Large intestine (tissue), 3 donors: Measurements from ENCODE around the gene PIK3R3. TPM values are rescaled to one million over a fixed set of nuclear protein-coding genes. Genes with fewer than 3 reads are reported as not detected.

Experiments used
- DNase-seq, 2 donors: peaks; one replicate each; pipeline versions ENCODE4 v3.0.0 to v3.0.0-alpha.2; 2013
- H3K27ac ChIP-seq: one replicate; pipeline ENCODE4 v1.5.1; 2013; ENCODE audit warnings: low read length
- H3K27me3 ChIP-seq: 2 replicates; pipeline ENCODE4 v1.6.1; 2013; ENCODE audit warnings: low read length; ENCODE audit not compliant: control insufficient read depth, insufficient read depth
- H3K36me3 ChIP-seq: 2 replicates; pipeline ENCODE4 v1.6.1; 2013; ENCODE audit warnings: low read length; ENCODE audit not compliant: control insufficient read depth, insufficient read depth
- H3K4me1 ChIP-seq: one replicate; pipeline ENCODE4 v1.6.1; 2013; ENCODE audit warnings: low read length; ENCODE audit not compliant: control insufficient read depth, insufficient read depth
- H3K4me3 ChIP-seq: one replicate; pipeline ENCODE4 v1.5.1; 2013; ENCODE audit warnings: low read length
- H3K9me3 ChIP-seq: one replicate; pipeline ENCODE4 v1.6.1; 2013; ENCODE audit warnings: mild to moderate bottlenecking, low read depth, low read length, moderate library complexity; ENCODE audit not compliant: control insufficient read depth
- WGBS: methylation state at CpG from one replicate; pipeline ENCODE4 v1.1.5; 2013; ENCODE audit warnings: low lambda C conversion rate; ENCODE audit not compliant: insufficient coverage; 5-methylcytosine and 5-hydroxymethylcytosine counted together
- polyA plus RNA-seq: library from polyadenylated mRNA; unstranded; fragments of 120-200 nt; gene quantifications from one replicate; pipeline ENCODE4 v1.2.1, GENCODE V29; 2013

Gene PIK3R3
- polyA plus RNA-seq, 1 donor, result 7.4 TPM

DNA sequence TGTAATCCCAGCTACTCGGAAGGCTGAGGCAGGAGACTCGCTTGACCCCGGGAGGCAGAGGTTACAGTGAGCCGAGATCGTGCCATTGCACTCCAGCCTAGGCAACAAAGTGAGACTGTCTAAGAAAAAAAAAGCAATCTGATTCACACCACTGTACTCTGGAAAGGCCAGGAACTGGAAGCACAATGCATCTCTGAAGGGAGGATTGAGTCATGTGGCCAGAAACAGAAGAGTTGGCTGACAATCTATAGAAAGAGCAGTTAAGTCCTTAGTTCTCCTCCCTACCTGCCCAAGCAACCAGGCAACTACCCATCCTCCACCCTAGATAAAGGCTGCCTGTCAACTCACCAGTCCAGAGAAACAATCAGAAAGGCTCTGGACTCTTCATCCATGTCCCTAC lies 45.9 kb downstream of the PIK3R3 start:
- Histone ChIP-seq H3K36me3 (no peaks in the 10 kb centered on the region), H3K27me3 (no peaks in the 10 kb centered on the region), H3K4me3 (no peak overlapping the region), H3K4me1 (no peaks in the 10 kb centered on the region), H3K27ac (no peak overlapping the region), H3K9me3 (no peaks in the 10 kb centered on the region)
- no peak for DNase-seq
- WGBS, result no CpG with 5 or more reads among the region's 5 CpGs

DNA sequence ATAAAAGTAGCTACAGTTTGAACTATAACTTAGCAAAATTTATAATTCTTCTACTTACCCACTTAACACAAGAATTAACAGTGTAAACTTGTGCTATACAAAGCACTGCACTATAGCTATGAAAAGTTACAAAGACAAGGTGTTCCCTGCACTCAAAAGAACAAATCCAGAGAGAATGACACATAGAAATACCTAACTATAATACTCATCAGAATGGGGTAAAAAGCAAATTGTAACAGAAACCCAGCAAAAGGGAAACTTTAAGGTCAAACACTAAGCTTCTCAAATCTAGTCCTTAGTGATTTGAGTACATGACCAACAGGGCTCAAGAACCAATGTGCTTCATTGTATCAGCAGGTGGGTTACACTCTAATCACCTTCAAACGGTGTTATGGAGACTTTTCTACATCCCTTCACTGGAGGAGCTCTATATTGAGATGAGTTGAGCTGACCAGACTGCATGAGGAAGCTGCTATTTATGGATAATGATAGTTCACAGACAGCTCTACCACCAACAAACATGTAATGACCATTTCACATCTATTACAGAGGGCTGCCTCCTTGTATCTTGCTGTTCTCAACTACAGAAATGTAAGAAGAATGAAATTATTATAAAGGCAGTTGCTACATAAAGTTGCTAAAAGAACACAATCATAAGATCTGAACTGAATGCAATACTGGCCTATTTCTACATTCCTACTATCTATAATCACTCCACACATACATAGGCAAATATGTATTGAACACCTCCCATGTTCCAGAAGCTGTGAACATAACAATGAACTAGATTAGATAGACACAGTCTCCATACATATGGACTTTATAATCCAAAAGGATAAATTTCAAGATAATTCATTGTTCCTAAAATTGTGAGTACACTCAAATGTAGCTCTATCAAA lies 47.6 kb downstream of the PIK3R3 start:
- WGBS, result no CpG with 5 or more reads among the region's 1 CpG
- Histone ChIP-seq H3K4me1 (no peaks in the 10 kb centered on the region), H3K27ac (no peak overlapping the region), H3K9me3 (no peaks in the 10 kb centered on the region), H3K27me3 (no peaks in the 10 kb centered on the region), H3K4me3 (no peak overlapping the region), H3K36me3 (no peaks in the 10 kb centered on the region)
- DNase-seq, result no peak

DNA sequence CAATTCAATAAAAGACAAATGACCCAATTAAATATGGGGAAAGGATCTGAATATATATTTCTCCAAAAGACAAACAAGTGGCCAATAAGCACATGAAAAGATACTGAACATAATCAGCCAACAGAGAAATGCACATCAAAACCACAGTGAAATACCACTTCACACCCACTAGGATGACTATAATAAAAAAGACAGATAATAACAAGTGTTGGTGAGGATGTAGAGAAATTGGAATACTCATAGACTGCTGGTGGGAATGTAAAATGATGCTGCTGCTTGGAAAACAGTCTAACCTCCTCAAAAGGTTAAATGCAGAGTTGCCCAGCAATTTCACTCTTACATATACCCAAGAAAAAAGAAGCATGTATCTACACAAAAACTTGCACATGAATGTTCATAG lies 48.9 kb downstream of the PIK3R3 start:
- Histone ChIP-seq H3K27me3 (no peaks in the 10 kb centered on the region), H3K4me1 (no peaks in the 10 kb centered on the region), H3K27ac (no peak overlapping the region), H3K4me3 (no peak overlapping the region), H3K9me3 (no peaks in the 10 kb centered on the region), H3K36me3 (no peaks in the 10 kb centered on the region)
- no peak for DNase-seq

DNA sequence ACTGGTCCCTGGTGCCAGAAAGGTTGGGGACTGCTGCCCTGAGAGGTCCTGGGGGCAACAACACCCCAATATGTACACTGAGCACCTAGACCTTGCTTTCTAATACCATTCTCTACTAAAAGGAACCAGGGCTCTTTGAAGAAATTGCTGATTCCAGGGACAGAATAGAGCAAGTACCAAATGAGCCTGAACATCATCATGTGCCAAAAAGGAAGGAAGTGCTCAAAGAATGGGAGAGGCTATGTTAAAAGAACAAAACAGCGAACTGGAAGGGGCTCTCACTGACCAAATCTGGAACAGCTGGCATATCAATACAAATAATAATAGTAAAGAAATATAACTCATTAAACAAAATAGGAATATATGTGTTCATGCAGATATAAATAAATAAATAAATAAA lies 50.8 kb downstream of the PIK3R3 start:
- WGBS, result no CpG with 5 or more reads among the region's 1 CpG
- no peaks in the 10 kb centered on the region for H3K27me3 ChIP-seq
- H3K36me3 ChIP-seq, result no peaks in the 10 kb centered on the region
- no peak overlapping the region for H3K27ac ChIP-seq
- H3K4me1 ChIP-seq, result no peaks in the 10 kb centered on the region
- no peak for DNase-seq
- no peaks in the 10 kb centered on the region for H3K9me3 ChIP-seq
- no peak overlapping the region for H3K4me3 ChIP-seq

DNA sequence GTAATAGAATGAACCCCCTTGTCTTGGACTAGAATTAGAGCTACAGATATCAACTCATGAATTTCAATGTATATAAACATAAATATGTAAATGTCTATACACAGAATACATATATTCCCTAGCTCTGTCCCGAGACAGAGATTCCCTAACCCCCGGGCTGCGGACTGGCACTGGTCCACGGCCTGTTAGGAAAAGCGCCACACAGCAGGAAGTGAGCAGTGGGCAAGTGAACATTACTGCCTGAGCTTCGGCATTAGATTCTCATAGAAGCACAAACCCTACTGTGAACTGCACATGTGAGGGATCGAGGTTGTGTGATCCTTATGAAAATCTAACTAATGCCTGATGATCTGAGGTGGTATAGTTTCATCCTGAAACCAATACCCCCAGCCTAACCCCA lies 51.2 kb downstream of the PIK3R3 start:
- 100% methylated on average over 1 of the region's 7 CpGs for WGBS
- DNase-seq, result no peak
- H3K4me1 ChIP-seq, result no peaks in the 10 kb centered on the region

DNA sequence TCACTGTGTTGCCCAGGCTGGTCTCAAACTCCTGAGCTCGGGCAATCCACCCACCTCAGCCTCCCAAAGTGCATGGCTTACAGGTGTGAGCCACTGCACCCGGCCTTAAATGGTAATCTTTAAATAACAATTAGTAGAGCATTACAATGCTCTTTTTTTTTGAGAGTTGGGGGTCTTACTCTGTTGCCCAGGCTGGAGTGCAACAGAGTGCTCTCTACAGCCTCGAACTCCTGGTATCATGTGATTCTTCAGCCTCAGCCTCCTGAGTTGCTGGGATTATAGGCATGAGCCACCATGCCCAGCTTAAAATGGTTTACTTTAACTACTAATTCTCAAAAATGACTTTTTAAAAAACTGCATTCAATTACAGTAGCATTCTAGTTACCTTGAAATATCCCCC lies 52.2 kb downstream of the PIK3R3 start:
- Histone ChIP-seq H3K36me3 (no peaks in the 10 kb centered on the region), H3K4me1 (no peaks in the 10 kb centered on the region), H3K4me3 (no peak overlapping the region), H3K27me3 (no peaks in the 10 kb centered on the region), H3K27ac (no peak overlapping the region), H3K9me3 (no peaks in the 10 kb centered on the region)
- 100% methylated on average over 1 of the region's 3 CpGs for WGBS
- DNase-seq, result no peak

More for the DNA sequence above, 51.2 kb downstream of the PIK3R3 start:
- H3K4me3 ChIP-seq, result no peak overlapping the region
- H3K27me3 ChIP-seq, result no peaks in the 10 kb centered on the region
- H3K36me3 ChIP-seq, result no peaks in the 10 kb centered on the region
- no peaks in the 10 kb centered on the region for H3K9me3 ChIP-seq
- H3K27ac ChIP-seq, result no peak overlapping the region

DNA sequence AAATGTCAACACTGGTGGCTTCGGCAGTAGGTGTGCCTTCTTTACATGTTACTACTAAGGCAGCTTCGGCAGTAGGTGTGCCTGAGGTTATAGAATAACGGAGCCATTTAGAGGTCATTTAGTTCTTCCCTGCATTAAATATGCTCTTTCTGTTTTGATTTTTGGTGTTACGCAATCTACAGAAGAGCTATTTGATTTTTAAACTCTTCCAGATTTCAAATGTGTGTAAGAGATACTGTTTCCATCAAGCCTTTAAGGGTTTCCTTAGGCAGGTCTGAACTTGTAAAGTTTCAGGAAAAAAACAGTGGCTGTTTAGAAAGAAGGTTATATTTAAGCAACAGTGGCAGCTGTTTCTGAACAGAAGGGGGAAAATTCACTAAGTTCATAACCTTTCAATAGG lies 54.8 kb downstream of the PIK3R3 start:
- H3K4me3 ChIP-seq, result no peak overlapping the region

DNA sequence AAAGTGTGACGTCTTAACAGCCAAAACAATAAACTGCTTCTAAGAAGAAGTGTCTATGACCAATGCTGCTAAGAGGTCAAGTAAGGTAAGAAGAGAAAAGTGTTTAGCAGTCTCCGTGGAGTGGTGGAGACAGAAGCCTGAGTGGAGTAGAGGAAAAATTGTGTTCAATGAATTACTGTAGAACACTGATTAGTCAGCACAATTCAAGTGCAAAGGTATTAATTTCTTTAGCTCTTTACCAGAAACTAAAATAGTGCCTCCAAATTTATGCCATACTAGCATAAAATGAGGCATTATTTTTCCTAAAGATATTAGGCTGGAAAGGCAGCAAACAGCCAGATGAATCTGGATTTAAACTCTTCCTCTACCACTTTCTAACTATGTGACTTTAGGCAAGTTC lies 56.1 kb downstream of the PIK3R3 start:
- Histone ChIP-seq H3K27me3 (no peaks in the 10 kb centered on the region), H3K27ac (no peak overlapping the region), H3K36me3 (peaks cover 4% of the 10 kb centered on the region), H3K4me1 (no peaks in the 10 kb centered on the region), H3K4me3 (no peak overlapping the region), H3K9me3 (no peaks in the 10 kb centered on the region)
- 100% methylated on average over 2 of the region's 2 CpGs for WGBS
- DNase-seq, result no peak

More for the DNA sequence above, 54.8 kb downstream of the PIK3R3 start:
- Histone ChIP-seq H3K27ac (no peak overlapping the region), H3K4me1 (no peaks in the 10 kb centered on the region), H3K27me3 (no peaks in the 10 kb centered on the region), H3K36me3 (peaks cover 4% of the 10 kb centered on the region), H3K9me3 (no peaks in the 10 kb centered on the region)
- WGBS, result 100% methylated on average over 3 of the region's 4 CpGs
- no peak for DNase-seq

DNA sequence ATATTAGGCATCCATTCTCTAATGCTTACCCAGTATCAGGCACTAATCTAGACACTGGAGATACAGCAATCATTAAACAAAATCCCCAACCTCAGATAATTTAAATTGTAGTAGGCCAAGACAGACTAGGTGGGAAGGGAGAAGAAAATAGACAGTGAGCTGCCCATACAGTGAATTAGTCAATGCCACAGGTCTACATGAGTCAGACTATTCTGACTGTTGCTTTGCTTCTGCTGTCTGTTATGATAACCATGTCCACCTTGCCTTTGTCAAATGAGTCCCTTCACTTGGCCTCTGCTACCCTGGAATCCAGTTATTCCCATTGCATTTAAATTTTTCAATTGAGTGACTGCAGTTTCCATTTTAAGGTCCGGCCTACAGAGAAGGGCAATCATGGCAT lies 59.5 kb downstream of the PIK3R3 start:
- H3K36me3 ChIP-seq, result peaks cover 4% of the 10 kb centered on the region
- H3K27me3 ChIP-seq, result no peaks in the 10 kb centered on the region
- no peak overlapping the region for H3K27ac ChIP-seq
- WGBS, result no CpG with 5 or more reads among the region's 1 CpG
- no peak for DNase-seq
- no peaks in the 10 kb centered on the region for H3K9me3 ChIP-seq
- H3K4me3 ChIP-seq, result no peak overlapping the region
- no peaks in the 10 kb centered on the region for H3K4me1 ChIP-seq

DNA sequence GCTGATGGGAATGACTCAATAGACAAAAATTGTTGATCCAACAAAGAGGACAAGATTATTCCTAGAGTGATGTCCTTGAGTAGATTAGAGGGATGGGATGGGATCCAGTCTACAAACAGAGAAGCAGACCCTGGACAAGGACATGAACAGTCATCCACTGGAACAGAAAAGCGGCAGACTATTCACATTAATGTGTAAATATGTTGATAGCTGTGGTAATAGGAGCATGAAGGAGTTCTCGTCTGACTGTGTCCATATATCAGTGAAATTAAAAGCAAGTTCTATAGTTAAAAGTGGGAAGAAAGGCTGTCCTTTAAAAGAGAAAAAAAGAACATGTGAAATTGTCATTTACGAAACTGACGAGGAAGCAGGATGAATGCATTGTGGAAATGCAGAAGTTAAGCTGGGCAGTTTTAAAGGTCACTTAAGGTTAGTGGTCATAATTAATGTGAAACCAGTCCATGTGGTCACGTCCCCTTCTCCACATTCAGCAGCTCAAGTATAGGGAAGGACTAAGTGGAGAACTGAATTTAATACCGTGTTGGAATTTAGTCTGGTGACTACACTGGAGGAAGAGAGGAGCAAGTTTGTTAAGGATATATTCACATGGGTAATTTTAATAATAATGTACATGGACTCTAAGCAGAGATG lies 62.1 kb downstream of the PIK3R3 start:
- H3K4me1 ChIP-seq, result peaks cover under 1% of the 10 kb centered on the region
- no peaks in the 10 kb centered on the region for H3K9me3 ChIP-seq
- no peaks in the 10 kb centered on the region for H3K27me3 ChIP-seq
- peaks cover 4% of the 10 kb centered on the region for H3K36me3 ChIP-seq
- DNase-seq, result no peak
- no peak overlapping the region for H3K4me3 ChIP-seq
- no peak overlapping the region for H3K27ac ChIP-seq
- WGBS, result 91% methylated on average over 4 of the region's 6 CpGs
